NCI-H226 (cell line): Measurements from ENCODE around the gene ELP4.

Experiments used
- DNase-seq: peaks from one replicate; pipeline ENCODE4 v3.0.0-alpha.2; 2015

The ELP4 gene

GRCh38 chr11:31815711-31816467 is 306.3 kb downstream of the ELP4 start:
- DNase-seq: no peak

GRCh38 chr11:31816468-31817053 is 307.0 kb downstream of the ELP4 start:
- no peak for DNase-seq

- no peak for DNase-seq
Observed at GRCh38 chr11:31817054-31817620, 307.6 kb downstream of the ELP4 start.

GRCh38 chr11:31817621-31818424 is 308.3 kb downstream of the ELP4 start:
- DNase-seq: no peak

GRCh38 chr11:31818425-31818755 is 308.8 kb downstream of the ELP4 start:
- no peak for DNase-seq

GRCh38 chr11:31818874-31819331 is 309.3 kb downstream of the ELP4 start:
- DNase-seq: no peak

- DNase-seq: no peak
Observed at GRCh38 chr11:31819621-31820437, 310.3 kb downstream of the ELP4 start.

- no peak for DNase-seq
Observed at GRCh38 chr11:31820438-31820818, 310.9 kb downstream of the ELP4 start.

- DNase-seq: no peak
Observed at GRCh38 chr11:31821235-31821764, 311.7 kb downstream of the ELP4 start.

- DNase-seq: no peak
Observed at GRCh38 chr11:31821766-31822165, 312.2 kb downstream of the ELP4 start.

GRCh38 chr11:31822175-31822926 is 312.8 kb downstream of the ELP4 start:
- DNase-seq: no peak

GRCh38 chr11:31822927-31823643 is 313.5 kb downstream of the ELP4 start:
- no peak for DNase-seq

GRCh38 chr11:31823644-31824331 is 314.2 kb downstream of the ELP4 start:
- DNase-seq: no peak

GRCh38 chr11:31824332-31824878 is 314.8 kb downstream of the ELP4 start:
- DNase-seq: no peak

- DNase-seq: no peak
Observed at GRCh38 chr11:31824879-31825837, 315.6 kb downstream of the ELP4 start.

- no peak for DNase-seq
Observed at GRCh38 chr11:31825838-31826484, 316.4 kb downstream of the ELP4 start.

- no peak for DNase-seq
Observed at GRCh38 chr11:31826536-31827438, 317.2 kb downstream of the ELP4 start.
